Measurements from ENCODE around the gene MARCHF9.

Gene MARCHF9

DNA sequence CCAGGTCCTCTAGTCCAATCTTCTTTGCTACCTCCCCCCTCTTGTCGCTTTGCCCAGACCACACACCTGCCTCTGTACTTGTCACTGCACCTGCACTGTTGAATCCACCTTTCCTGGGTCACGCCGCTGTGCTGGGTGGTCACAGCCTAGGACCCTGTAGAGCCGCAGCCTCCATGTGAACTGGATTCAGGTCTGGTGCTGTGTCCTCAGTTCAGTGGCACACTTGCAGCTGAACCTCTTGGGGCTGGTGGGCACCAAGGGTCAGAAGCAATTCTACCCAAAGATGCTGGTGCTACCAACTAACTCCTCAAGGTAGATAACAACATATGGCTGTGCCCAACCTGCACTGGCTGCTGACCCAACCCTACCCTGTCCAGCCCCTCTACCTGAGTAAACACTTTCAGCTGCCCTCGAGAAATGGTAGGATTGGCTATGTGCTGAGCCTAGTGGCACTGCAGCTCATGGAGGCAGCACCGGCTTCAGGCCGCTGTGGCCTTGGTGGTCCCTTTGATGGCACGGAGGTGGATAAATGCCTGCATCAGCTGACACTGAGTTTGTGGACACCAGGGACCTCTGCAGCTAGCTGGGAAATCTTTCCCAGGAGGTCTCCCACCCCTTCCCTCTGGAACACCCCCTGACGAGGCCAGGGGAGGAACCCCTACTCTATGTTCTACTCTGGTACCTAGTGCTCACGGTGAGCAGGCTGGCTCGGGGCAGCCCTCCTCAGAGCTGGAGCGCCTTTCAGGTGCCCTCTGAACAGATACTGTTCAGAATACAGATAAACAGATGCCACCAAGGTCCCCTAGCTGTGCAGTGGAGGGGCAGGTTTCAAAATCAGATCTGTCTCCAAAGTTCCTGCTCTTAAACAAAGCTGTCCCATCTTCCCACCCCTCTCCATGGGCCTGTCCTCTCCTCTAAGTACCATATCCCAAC lies 30.6 kb upstream of the MARCHF9 start:
- no peak for FAIRE-seq

DNA sequence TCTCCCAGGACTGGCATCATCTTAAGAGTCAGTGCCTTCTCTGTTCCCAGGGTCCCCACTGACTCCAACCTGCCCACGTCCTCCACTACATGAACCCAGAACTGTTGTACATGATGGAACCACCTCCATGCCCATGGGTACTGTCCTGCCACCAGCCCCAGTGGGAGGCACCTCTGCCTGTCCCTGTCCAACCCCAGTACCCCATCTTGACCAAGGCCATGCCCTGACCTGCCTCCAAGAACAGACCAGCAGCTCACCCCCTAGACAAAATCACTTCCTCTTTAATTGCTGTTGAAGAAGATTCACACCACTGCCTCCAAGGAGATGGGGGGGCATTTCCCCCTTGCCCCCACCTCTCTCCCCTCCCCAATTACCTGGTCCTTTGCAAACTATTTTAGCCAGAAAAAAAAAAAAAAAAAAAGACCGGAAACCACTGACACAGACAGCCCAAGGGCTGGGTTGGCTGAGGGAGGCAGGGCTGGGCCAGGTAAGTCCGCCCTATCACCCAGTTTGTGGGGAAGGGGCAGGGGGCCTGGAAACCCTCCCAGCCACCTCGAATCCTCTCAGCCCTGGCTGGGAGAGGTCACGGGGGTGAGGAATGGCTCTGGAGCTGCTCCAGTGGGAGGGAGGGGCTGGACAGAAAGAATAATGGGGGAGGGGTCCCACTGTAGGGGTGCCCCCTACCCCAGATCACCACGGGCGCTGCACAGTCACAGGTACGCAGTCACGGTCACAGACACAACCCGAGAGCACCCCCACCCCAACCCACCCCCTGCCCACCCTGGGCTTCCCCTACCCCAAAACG lies 29.8 kb upstream of the MARCHF9 start:
- no peak for FAIRE-seq

- FAIRE-seq: no peak
Observed at GRCh38 chr12:57725851-57726150, 29.1 kb upstream of the MARCHF9 start.

DNA sequence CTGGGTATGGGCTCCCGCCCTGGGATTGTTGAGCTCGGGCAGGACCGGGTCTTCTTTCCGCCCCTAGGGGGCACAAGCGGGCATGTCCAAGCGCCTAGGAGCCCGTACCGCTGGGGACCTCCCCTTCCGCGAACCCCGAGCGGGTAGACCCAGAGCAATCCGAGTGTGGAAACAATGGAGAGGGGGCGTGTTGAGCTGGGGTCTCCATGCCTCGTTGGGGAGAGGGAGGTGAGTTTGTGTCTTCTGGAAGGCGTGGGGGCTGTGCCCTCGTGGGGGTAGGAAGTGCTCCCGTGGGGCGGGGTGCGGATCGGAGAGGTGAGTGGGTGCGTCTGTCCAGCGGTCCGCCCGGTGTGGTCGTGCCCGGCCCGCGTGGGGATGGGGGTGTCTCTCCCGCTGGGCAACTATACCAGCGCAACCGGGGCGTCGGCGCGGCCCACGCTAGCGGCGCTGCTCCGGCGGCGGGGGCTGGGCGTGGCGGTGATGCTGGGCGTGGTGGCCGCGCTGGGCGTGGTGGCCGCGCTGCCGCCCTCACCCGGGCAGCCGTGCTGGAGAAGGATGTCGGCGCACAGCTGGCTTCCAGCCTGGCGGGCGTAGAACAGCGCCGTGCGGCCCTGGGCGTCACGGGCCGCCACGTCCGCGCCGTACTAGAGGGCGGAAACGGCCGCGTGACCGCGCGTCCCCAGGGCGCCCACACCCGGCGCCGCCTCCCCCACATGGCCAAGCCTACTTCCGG lies 28.6 kb upstream of the MARCHF9 start:
- no peak for FAIRE-seq

DNA sequence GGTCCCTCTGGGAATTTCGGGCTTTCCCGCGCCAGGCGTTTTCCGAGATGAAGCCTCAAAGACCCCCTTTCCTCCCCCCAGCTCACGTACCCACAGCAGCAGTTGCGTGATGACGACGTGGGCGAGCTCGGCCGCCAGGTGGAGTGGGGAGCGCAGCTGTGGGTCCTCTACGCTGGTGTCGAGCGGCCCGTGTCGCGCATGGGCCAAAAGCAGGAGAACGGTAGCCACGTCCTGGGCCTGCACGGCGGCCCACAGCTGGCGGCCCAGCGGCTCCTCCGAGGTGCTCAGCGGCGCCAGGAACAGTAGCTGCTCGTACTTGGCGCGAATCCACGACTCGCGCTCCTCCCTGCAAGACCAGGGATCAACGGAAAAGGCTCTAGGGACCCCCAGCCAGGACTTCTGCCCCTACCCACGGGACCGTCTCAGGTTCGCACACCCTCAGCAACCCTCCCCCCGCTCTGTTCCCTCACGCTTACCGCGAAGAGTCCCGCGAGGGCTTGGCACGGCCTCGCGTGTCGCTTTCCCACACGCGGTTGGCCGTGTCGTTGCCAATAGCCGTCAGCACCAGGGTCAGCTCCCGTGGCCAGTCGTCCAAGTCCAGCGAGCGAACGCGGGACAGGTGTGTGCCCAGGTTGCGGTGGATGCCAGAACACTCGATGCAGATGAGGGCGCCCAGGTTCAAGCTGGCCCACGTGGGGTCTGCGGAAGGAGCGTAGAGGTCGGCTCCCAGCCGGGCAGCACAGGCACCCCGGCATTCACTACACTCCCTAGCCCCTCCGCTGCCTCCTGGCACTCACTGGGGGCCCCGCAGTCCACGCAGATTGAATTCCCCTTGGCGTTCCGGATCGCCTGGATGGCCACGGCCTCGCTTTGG lies 27.8 kb upstream of the MARCHF9 start:
- FAIRE-seq: no peak

DNA sequence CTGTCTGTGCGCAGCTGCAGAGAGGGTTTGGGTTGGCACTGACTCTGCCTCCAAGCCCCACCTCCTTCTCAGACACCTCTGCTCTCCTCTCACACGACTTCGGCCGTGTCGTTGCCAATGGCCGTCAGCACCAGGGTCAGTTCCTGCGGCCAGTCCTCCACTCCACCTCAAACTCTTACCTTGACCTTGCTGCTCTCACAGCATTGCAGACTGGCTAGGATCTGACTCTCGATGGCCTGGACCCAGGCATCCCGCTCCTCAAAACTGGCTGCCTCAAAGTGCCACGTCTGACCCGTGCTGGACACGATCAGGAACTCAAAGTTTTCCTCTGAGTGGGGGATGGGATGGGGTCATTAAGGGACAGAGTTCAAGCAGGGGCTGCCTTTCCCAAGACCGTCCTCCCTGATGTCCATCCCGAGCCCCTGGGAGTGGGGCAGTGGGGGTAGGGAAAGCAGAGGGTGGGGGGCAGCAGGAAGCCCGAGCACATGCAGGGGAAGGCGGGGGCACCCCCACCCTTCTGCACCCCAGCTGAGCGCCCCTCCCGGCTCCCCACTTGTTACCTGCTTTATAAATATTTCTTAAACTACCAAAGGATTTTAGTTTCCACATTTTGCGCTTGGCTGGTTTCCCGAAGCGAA lies 27.0 kb upstream of the MARCHF9 start:
- FAIRE-seq: no peak

GRCh38 chr12:57729321-57729844 lies 25.5 kb upstream of the MARCHF9 start:
- FAIRE-seq: no peak

DNA sequence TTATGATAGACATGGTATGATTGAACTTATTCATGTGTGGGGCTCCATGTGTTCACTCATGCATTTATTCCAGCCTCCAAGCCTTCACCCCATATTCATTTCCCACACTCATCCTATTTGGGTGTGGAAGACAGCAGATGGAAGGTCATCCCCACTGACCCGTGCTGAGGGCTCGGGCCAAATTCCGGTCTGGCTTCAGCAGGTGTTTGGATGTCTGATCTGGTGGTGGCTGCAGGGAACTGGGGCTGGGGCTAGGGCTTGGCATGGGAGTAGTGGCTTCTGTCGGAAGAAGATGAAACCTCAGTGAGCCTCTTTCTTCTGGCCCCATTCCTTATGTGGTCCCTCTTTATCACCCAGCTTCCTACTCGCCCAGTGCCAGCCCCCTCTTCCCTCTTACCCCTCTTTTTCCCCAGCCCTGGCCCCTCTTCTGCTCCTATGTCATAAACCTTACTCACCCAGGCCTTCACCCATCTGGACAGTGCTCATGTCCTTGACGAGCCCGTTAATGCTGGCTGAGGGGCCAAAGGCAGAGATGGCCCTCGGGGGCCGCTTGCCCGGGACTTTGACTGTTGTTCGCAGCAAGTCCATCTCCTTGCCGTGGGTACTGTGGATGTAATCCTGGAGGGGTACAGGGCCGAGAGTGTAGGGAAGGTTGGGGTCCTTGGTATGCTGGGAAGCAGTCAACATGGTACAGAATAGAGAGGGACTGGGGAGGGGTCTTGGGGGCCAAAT lies 24.4 kb upstream of the MARCHF9 start:
- FAIRE-seq: no peak

GRCh38 chr12:57731411-57732080 lies 23.4 kb upstream of the MARCHF9 start:
- FAIRE-seq: no peak

DNA sequence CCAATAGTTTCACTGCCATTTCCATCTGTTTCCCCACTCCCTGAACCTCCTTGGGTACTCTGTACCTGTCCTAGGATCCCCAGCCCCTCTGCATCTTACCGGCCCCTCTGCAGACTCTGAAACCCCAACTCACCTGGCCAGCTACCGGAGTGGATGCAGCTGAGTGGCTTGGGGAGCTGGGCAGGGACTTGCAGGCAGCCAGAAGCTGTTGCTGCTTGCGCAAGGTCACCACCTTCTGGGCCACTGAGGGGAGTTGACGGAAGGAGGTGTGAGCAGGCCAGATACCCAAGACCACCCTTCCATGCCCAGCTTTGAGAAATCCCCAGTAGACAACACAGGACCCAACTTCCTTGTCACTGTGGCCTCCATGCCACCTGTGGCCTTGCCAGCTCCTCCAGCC lies 22.6 kb upstream of the MARCHF9 start:
- FAIRE-seq: no peak

- FAIRE-seq: no peak
Observed at GRCh38 chr12:57732726-57733593, 21.9 kb upstream of the MARCHF9 start.

DNA sequence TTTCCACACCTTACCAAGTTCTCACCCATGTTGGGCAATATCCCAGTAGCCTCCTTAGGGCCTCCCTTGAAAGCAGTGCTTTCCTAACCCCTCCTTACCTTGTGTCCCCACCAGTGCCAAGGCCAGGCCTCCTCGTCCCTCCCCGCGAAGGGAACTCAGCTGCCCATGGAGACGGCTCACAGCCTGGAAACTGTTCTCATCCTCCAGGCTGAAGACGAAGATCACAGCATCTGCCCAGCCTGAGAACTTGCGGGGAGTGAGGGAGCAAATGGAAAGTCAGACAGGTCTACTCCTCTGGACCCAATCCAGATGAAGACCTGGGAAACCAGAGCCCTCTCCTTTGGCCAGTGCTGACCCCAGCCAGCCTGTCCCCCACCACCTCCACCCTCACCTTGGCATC lies 21.0 kb upstream of the MARCHF9 start:
- FAIRE-seq: no peak

GRCh38 chr12:57734591-57734990 lies 20.3 kb upstream of the MARCHF9 start:
- no peak for FAIRE-seq

DNA sequence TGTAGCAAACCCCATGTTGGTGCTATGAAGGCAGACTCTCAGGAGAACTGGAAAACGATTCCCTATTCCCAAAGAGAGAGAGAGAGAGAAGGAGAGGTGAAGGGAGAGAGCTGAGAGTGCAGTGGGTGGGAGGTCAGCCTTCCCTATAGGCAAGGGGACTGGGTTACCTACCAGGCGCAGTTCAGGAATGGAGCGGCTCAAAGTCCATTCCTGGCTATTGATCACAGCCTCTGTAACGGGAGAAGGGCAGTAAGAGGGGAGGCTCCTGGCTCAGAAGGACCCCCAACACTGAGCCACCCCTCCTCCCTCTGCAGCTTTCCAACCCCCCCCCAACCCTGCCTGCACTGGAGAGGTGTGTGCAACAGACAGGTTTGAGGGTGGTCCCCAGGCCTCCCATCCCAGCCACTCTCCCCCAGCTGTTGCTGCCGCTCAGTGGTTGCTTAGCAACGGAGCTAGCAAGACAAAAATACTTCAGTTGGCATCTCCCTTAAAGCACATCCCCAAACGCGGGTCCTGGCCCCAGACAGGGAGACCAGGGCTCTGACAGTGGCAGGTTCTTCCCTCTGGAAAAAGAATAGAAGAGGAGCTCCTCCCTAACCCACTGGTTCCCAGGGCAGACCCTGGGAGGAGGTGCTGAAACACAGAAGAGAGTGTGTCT lies 19.6 kb upstream of the MARCHF9 start:
- FAIRE-seq: no peak

DNA sequence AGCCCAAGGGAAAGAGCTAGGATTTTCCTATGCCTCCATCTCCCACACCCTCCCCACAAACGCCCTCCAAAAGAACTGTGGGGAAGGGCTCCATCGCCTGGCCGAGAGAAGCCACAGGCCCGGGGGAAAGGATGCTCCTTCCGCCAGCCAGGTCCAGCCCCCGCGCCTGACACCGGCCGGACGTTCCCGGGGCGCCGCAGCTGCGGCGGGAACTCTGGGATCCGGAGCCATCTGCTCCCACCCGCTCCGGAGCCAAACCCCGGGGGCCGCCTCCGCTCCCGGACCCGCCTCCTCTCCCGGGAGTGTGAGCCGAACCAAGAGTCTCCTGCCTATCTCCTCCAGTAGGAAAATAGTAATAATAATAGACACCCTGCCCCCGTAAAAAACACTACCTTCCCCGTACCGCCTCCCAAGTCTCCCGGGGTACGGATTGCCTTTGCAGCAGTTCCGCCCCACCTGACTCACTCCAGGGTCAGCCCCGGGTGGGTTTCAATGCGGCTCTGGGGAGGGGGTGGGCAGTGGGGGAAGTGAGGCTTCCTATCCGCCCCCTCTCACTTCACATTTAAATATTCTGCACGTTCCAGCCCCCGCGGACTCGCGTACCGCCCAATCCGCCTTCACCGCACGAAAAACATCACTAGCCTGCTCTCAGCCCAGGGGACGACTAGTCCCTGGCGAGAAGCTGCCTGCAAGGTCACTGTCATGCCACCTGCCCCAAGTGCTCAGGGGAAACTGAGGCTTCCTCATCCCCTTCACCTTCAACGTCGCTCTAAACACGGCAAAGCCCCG lies 18.8 kb upstream of the MARCHF9 start:
- FAIRE-seq: no peak

DNA sequence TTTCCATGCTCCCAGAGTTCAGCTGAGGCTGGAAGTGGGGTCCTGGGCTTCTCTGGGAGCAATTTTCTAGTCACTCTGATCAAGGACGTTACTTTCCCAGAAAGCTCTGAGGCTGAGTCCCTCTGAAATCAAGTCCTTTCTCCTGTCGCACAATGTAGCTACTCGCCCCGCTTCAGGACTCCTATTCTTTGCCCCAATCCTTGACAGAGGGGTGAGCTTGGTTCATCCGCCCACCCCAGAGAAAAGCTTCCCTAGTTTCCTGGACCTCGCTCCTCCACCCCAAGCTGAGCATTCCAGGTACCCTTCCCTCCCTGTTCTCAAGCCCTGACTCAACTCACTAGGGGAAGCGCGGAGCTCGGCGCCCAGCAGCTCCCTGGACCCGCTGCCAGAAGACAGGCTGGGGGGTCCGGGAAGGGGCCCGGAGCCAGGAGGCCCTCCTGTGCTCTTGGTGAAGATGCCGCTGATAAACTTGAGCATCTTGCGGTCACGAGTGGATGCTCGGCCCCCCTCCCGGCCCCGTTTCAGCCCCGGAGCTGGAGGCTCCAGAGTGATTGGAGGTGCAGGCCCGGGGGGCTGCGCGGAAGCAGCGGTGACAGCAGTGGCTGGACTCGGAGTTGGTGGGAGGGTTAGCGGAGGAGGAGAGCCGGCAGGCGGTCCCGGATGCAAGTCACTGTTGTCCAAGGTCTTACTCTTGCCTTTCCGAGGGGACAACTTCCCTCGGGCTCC lies 18.0 kb upstream of the MARCHF9 start:
- no peak for FAIRE-seq

All from colon (tissue), 2 donors.